HG03457 (cell line): ENCODE data around the gene TAS2R30.

Experiments
- ATAC-seq: cut with Tn5 transposase; IDR thresholded peaks from one replicate; pipeline ENCODE4 v1.9.1; 2021; ENCODE audit warnings: moderate number of reproducible peaks; ENCODE audit not compliant: unreplicated experiment

TAS2R30 gene, protein sequence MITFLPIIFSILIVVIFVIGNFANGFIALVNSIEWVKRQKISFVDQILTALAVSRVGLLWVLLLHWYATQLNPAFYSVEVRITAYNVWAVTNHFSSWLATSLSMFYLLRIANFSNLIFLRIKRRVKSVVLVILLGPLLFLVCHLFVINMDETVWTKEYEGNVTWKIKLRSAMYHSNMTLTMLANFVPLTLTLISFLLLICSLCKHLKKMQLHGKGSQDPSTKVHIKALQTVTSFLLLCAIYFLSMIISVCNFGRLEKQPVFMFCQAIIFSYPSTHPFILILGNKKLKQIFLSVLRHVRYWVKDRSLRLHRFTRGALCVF

GRCh38 chr12:11134305-11134704 is at the start of gene TAS2R30:
TAS2R30 (minus strand) TSS chr12:11134644; CDS start chr12:11134244, 400 bp downstream.
- ATAC-seq, result no peak

- no peak for ATAC-seq
Measured at GRCh38 chr12:11183011-11183410, 48.6 kb upstream of the TAS2R30 start.

DNA sequence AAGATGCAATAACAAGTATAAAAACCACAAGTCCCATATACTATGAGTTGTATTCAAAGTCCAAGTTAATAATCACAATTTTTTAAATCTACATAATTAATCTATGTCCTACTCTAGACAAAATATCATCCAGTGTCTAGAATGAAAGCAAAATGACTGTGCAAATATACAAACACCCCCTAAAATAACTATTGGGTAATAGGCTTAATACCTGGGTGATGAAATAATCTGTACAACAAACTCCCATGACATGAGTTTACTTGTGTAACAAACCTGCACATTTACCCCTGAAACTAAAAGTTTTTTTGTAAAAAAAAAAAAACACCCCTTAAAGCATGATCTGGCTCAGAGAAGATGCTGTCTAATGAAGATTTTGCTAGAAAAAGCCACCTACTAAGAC is 48.1 kb upstream of the TAS2R30 start:
- ATAC-seq, result no peak

DNA sequence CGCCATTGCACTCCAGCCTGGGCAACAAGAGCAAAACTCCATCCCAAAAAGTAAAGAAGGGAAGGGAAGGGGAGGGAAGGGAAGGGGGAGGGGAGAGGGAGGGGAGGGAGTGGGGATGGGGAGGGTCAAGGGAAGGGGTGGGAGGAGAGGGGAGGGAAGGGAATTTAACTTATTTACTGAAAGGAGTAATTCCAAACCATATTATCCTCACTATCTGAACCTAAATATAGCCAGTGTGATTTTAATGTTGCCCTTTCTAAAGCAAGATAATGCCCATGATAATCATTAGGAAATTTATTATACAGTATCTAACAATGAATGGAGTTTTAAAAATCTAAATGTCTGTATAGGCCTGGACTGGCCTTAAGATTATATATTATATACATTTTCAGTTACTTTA is 43.8 kb upstream of the TAS2R30 start:
- no peak for ATAC-seq

DNA sequence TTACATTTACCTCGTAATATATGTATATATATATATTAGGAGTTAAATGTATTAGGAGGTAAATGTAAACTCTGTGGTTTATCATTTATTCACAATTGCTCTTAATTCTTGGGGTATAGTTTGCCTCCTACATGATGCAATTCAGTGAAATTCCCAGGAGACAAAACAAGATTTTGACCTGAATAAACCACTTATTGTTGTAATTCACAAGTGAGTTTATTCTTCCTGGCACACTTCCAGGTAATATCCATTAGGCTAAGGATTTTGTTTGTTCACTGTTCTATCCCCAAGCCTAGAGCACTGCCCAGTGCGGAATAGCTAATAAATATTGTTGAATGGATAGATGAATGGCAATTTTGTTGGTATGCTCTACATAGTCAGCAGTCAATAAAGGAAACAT is 39.6 kb upstream of the TAS2R30 start:
- no peak for ATAC-seq

DNA sequence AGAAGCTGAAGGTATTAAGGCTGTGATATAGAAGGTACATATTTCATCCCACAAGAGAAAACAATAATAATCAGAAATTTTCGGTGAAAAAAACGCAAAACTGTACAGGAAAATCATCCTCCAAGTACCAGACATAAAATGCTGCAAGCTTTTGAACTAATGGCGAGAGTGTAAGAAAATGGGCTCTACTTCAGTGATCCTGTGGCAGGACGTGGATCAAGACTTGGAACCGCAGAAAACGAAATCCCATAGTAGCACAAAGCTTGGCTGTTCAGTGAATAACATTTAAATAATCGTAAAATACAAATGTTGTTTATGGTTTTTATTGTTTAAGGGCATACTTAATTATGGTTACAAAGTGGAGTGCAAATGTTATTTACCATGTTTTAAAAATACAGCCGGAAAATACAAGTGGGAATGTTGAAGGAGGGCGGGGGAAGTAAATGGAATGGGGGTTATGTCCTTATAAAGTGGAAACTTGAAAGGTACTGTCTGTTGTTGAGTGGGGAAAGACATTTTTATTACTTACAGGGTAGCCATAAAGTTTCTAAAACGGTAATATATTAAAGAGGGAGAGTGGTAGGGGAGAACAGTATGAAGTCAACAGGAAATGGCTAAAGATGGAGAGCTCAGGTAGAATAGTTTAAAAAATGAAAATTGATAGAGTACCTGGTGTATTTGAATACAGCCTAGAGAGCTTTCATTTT is 37.7 kb upstream of the TAS2R30 start:
- no peak for ATAC-seq

GRCh38 chr12:11171145-11171968 is 36.9 kb upstream of the TAS2R30 start, which contains the start of gene SMIM10L1:
SMIM10L1 (plus strand) TSS chr12:11171194; CDS start chr12:11171357, 163 bp downstream.
- ATAC-seq, result peak; percentile 93

- ATAC-seq, result no peak
Measured at GRCh38 chr12:11170810-11171144, 36.3 kb upstream of the TAS2R30 start.

GRCh38 chr12:11166300-11166699 is 31.9 kb upstream of the TAS2R30 start:
- no peak for ATAC-seq

DNA sequence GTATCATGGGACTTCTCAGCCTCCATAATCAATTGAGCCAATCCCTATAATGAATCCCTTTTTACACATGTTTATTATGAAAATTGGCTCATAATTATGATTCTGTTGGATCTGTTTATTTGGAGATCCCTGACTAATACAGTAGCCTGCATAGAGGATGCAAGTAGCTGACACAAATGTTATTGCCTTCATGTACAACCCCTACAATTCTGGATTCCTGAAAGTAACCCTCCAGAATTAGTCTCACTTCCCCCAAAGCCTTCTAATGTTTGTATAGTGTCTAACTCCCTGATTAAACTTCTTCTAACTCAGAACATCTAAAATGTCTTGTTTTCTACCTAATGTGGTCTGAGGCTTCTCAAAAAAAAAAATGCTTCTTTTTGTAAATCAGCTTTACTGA is 29.9 kb upstream of the TAS2R30 start:
- no peak for ATAC-seq

GRCh38 chr12:11162502-11162901 is 28.1 kb upstream of the TAS2R30 start:
- ATAC-seq, result no peak

GRCh38 chr12:11158885-11159444 is 24.5 kb upstream of the TAS2R30 start:
- ATAC-seq, result no peak

- ATAC-seq, result no peak
Measured at GRCh38 chr12:11154400-11154925, 20.0 kb upstream of the TAS2R30 start.

DNA sequence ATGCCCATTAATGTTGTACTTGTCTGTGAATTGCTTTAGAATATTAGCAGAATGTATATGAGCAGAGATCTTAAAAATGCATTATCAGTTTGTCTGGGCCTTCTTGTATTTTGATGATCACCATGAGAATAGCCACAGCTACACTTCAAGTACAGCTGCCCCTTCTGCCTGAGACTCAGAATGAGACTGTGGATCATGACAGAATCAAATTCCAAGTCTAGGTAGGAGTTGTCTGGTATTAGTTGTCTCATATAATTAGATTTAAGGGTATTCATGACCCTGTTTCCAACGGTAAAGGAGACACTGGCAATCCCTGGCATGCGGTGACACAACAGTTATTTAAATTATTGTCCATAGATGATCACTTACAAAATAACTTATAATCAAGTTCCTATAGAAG is 18.3 kb upstream of the TAS2R30 start:
- no peak for ATAC-seq

GRCh38 chr12:11150832-11151231 is 16.4 kb upstream of the TAS2R30 start:
- ATAC-seq, result no peak

- ATAC-seq, result no peak
Measured at GRCh38 chr12:11147420-11147819, 13.0 kb upstream of the TAS2R30 start.

- ATAC-seq, result no peak
Measured at GRCh38 chr12:11144297-11144696, 9.9 kb upstream of the TAS2R30 start.

DNA sequence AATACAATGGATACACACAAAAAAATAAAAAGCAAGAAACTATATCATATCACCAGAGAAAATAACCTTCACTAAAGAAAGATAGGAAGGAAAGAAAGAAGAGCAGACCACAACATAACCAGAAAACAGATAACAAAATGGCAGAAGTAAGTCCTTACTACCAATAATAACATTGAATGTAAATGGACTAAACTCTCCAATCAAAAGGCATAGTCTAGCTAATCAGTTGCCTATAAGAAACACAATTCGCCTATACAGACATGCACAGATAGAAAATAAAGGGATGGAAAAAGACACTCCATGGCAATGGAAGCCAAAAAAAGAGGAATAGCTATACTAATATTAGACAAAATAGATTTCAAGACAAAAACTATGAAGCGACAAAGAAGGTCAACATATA is 8.9 kb upstream of the TAS2R30 start:
- ATAC-seq, result no peak

DNA sequence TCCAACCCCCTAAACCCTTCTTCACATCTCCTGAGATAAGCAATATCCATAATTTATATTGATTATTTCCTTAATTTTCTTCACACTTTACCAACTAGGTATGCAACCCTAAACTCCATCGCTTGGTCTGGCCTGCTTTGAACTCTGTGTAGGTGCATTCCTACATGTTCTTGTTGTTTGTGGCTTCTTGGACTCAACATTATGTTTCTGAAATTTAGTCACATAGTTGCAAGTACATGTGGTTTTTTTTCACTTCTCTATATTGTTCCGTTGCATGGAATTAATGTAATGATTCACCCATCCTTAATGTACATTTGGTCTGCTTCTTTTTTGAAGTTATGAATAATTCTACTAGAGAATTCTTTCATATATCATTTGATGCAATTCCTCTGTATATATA is 1.6 kb upstream of the TAS2R30 start:
- ATAC-seq, result no peak

DNA sequence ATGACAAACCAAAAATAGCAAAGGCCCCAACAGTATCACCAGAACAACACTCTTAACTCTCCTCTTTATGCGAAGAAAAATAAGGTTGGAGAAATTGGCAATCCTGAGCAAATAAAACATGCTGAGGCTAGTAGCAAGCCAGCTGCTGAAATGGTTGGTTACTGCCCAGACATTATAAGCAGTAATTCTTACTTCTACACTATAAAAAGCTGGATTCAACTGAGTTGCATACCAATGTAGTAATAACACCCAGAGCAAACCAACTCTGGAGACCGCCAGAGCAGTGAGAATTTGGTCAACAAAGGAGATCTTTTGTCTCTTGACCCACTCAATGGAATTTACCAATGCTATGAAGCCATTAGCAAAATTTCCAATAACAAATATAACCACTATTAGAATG is 628 bp downstream of the TAS2R30 start:
- ATAC-seq, result no peak

DNA sequence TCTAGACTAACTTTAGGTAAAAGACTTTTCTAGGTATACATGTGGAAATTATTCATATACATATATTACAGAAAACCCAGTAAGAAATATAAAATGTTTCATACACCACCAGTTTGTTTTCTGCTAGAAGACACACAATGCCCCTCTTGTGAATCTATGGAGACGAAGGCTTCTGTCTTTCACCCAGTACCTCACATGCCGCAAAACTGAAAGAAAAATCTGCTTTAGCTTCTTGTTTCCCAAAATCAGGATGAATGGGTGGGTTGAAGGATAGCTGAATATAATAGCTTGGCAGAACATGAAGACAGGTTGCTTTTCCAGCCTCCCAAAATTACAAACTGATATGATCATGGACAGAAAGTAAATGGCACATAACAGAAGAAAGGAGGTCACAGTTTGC is 1.3 kb downstream of the TAS2R30 start:
- no peak for ATAC-seq
